Hepatocyte (in vitro differentiated cells): ENCODE measurements around the gene PTCD1.

Source experiments
- EZH2 ChIP-seq: fragments of 200-600 bp; sonication (generic); IDR thresholded peaks from 2 replicates; pipeline ENCODE4 v1.6.1; 2016; ENCODE audit warnings: antibody characterized with exemption, mild to moderate bottlenecking, borderline replicate concordance
- EZH2phosphoT487 ChIP-seq: fragments of 200-600 bp; sonication (generic); IDR thresholded peaks from one replicate; pipeline ENCODE4 v1.6.1; 2018; ENCODE audit warnings: antibody characterized with exemption, mild to moderate bottlenecking, low read depth, moderate library complexity; ENCODE audit not compliant: unreplicated experiment, severe bottlenecking
- TF ChIP-seq, protein P1 (sequence below): fragments of 200-600 bp; sonication (generic); IDR thresholded peaks from 2 replicates; pipeline ENCODE4 v1.5.1; 2016; ENCODE audit warnings: antibody characterized with exemption, mild to moderate bottlenecking; ENCODE audit not compliant: poor library complexity

DNA sequence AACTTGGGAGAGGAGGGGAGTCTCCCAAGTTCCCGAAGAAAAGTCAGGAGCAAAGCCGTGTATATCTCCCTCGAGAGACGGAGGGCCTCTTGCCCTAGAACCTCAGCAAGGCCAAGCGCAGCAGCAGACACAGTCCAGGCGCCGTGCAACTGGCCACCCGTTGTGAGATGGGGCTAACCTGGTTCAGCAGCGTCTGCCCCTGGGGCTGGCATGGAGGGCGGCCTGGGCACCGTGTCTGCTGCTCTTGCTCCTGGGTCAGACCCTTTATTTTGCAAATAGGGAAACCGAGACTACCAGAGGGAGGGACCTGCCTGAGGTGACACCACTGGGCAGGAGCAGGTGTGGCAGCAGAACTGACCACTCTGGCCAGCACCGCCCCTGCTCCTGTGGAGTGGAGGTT is 13.9 kb upstream of the PTCD1 start:
- TF ChIP-seq, protein P1, sequence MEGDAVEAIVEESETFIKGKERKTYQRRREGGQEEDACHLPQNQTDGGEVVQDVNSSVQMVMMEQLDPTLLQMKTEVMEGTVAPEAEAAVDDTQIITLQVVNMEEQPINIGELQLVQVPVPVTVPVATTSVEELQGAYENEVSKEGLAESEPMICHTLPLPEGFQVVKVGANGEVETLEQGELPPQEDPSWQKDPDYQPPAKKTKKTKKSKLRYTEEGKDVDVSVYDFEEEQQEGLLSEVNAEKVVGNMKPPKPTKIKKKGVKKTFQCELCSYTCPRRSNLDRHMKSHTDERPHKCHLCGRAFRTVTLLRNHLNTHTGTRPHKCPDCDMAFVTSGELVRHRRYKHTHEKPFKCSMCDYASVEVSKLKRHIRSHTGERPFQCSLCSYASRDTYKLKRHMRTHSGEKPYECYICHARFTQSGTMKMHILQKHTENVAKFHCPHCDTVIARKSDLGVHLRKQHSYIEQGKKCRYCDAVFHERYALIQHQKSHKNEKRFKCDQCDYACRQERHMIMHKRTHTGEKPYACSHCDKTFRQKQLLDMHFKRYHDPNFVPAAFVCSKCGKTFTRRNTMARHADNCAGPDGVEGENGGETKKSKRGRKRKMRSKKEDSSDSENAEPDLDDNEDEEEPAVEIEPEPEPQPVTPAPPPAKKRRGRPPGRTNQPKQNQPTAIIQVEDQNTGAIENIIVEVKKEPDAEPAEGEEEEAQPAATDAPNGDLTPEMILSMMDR, result no peak
- no peak for TF ChIP-seq EZH2
- TF ChIP-seq EZH2phosphoT487, result no peak
